ENCODE results near the gene RAP2A. TPM values are rescaled to one million over a fixed set of nuclear protein-coding genes. Genes with fewer than 3 reads are reported as not detected.

The RAP2A gene
- total and polyA plus RNA-seq, 9 of the 15 experiments (the other 6 are each of a cell fraction or from before 2014, with no cell fraction given) = 1.8 to 11.7 (median 5.6) TPM

DNA sequence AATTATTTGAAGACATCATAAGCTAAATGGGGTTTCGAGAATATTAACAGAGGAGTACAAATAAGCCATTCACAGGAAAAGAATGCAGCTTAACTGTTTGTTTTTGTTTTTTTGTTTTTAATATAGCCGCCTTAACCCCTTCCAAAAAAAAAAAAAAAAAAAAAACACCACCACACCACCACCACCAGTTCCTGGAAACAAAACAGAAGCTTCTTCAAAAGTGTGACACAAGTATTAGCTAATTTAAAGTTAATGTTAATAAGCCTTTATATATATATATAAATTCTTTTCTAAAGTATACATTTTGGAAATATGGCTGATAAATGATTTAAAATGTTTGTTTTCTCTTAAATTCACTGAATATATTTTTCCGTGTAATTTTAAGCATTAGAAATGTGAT lies 1.4 kb downstream of the RAP2A start (continued):
- no peak for TF ChIP-seq NELFE (IDR thresholded peaks at IDR 0.05; ENCODE audit: insufficient read depth, insufficient read length)

DNA sequence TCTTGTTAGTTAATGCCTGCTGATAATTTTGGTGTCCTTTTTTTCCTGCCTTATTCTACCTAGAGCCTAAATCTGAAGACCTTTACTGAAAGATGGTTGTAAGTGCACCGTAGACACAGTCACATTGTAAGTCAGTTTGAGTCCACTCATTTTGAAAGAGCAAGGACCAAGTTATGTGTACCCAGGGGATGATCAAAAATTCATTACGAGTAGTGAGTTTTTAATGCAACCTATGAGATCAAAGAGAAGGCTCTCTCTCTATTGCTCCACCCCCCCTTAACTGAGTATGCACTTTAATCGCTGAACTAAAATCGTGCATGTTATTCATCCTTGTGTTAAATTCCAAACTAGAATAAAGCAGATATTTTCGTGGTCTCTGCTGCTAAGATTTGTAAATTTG lies 1.8 kb downstream of the RAP2A start:
- FAIRE-seq = no peak
- Histone ChIP-seq H3K4me2 (ENCODE audit: insufficient read depth, low read length) (peak overlapping the region; percentile 72), H3K36me3 (ENCODE audit: control insufficient read depth, insufficient read depth, low read length) (no peaks in the 10 kb centered on the region), H3K79me2 (ENCODE audit: control insufficient read depth, insufficient read depth, low read length) (peaks cover 24% of the 10 kb centered on the region), H3K4me1 (replicated peaks in 1 of 2; ENCODE audit: control insufficient read depth in 2 of 2, insufficient read depth in 2 of 2, low read length in 2 of 2) (peaks cover 6 to 16% of the 10 kb centered on the region in 2 experiments; a peak in 4 of 5 replicates), H3K9ac (ENCODE audit: insufficient read depth in 1 of 2, low read depth in 2 of 2, low read length in 2 of 2) (peak overlapping the region in 1 of 2 experiments; percentile 31; a peak in 1 of 4 replicates), H3K27ac (ENCODE audit: extremely low read depth, low read depth, low read length) (no peak overlapping the region), H4K20me1 (replicated peaks; ENCODE audit: control insufficient read depth, insufficient read depth, low read length) (no peaks in the 10 kb centered on the region), H3K9me3 (replicated peaks; ENCODE audit: control insufficient read depth, insufficient read depth, low read depth, low read length) (no peaks in the 10 kb centered on the region; the same call in 1 of the 2 replicates), H3K27me3 (ENCODE audit: control insufficient read depth in 2 of 2, insufficient read depth in 2 of 2, low read length in 2 of 2) (no peaks in the 10 kb centered on the region), H3K9me1 (ENCODE audit: control insufficient read depth, insufficient read depth, low read length) (no peaks in the 10 kb centered on the region), H2AFZ (ENCODE audit: low read depth, low read length) (peak overlapping the region; percentile 15; the same call in 1 of the 2 replicates), H3K4me3 (peak overlapping the region; percentile 4; the same call in 1 of the 2 replicates)
- CTCF ChIA-PET (ENCODE audit: low intra/inter-chr PET ratio) = no interaction called here
- peak; percentile 32; the same call in 1 of the 2 replicates for TF ChIP-seq LEF1 (IDR thresholded peaks at IDR 0.05)
- TF ChIP-seq, protein P1, sequence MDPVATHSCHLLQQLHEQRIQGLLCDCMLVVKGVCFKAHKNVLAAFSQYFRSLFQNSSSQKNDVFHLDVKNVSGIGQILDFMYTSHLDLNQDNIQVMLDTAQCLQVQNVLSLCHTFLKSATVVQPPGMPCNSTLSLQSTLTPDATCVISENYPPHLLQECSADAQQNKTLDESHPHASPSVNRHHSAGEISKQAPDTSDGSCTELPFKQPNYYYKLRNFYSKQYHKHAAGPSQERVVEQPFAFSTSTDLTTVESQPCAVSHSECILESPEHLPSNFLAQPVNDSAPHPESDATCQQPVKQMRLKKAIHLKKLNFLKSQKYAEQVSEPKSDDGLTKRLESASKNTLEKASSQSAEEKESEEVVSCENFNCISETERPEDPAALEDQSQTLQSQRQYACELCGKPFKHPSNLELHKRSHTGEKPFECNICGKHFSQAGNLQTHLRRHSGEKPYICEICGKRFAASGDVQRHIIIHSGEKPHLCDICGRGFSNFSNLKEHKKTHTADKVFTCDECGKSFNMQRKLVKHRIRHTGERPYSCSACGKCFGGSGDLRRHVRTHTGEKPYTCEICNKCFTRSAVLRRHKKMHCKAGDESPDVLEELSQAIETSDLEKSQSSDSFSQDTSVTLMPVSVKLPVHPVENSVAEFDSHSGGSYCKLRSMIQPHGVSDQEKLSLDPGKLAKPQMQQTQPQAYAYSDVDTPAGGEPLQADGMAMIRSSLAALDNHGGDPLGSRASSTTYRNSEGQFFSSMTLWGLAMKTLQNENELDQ (CRISPR knock-in tag; IDR thresholded peaks at IDR 0.05; ENCODE audit: borderline replicate concordance) = no peak
- no peak for TF ChIP-seq HMGN3 (IDR thresholded peaks at IDR 0.05; ENCODE audit: borderline replicate concordance, extremely low read depth, insufficient read length, low read depth, low read length)
- POLR2A ChIA-PET = no interaction called here
- intact Hi-C loops (cut with micrococcal nuclease) = loop anchor here (10.0 kb wide), 2 partner anchors 211 to 1761 kb away; partner anchors contain the start of genes DNAJC3 and MBNL2
- no peak for ATAC-seq
- BruUV-seq (replicated peaks) = no TSS peak
- in situ Hi-C loops (cut with MboI) = no loop called here
- no peak for DNase-seq (ENCODE audit: extremely low read depth in 1 of 4, low spot score in 3 of 4)
- 15% methylated on average over 5 of the region's 5 CpGs for WGBS (ENCODE audit: insufficient coverage, low coverage, missing lambda C conversion rate)
